Measurements from ENCODE around the gene TNFAIP8L1. TPM values are rescaled to one million over a fixed set of nuclear protein-coding genes. Genes with fewer than 3 reads are reported as not detected.

TNFAIP8L1 gene
- total RNA-seq, 1 experiment from 2014 or later: 21.8 TPM

DNA sequence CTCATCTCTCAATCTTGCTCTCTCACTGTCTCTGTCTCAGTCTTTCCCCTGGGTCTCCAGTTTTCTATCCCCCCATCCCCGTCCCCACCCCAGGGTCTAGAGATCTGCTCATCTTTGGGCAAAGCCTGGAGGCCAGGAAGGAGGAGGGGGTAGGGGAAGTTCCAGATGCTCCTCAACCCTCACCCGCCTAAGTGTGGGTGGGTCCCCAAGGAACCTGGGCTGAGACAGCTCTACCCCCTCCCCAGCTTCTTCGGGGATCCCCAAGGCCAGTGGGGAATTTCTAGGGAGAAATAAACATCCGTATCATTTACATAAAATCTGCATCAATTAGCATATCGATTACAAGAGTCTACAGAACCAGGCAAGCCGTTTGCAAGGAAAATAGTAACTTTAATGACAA is 48.0 kb upstream of the TNFAIP8L1 start:
- Mint-ChIP-seq H3K9me3 (ENCODE audit: unreplicated experiment) (no peaks in the 10 kb centered on the region), H3K27ac (ENCODE audit: unreplicated experiment) (no peak overlapping the region), H3K4me1 (ENCODE audit: low read depth, unreplicated experiment) (no peaks in the 10 kb centered on the region), H3K27me3 (ENCODE audit: insufficient read depth, unreplicated experiment) (peaks cover 4% of the 10 kb centered on the region), H3K4me3 (ENCODE audit: unreplicated experiment) (no peak overlapping the region), H3K36me3 (ENCODE audit: insufficient read depth, unreplicated experiment) (no peaks in the 10 kb centered on the region)
- no peaks in the 10 kb centered on the region for H3K4me1 ChIP-seq
- H3K9me3 ChIP-seq: no peaks in the 10 kb centered on the region
- H3K4me3 ChIP-seq (ENCODE audit: low read depth, low read length): no peak overlapping the region
- no peaks in the 10 kb centered on the region for H3K36me3 ChIP-seq (ENCODE audit: control insufficient read depth, insufficient read depth, low read length)
- no peaks in the 10 kb centered on the region for H3K27me3 ChIP-seq (replicated peaks; ENCODE audit: control insufficient read depth, insufficient read depth, low read length)
- intact Hi-C loops (cut with micrococcal nuclease; ENCODE audit: unreplicated experiment): no loop called here
- BruUV-seq (replicated peaks): no TSS peak
- POLR2A ChIA-PET: no interaction called here
- no peak for TF ChIP-seq CTCF (IDR thresholded peaks at IDR 0.05; ENCODE audit: insufficient read depth in 1 of 2, low read depth in 1 of 2, low read length in 1 of 2, severe bottlenecking in 1 of 2, unreplicated experiment in 1 of 2)
- no peak for DNase-seq
- CTCF ChIA-PET: no interaction called here

- CTCF ChIA-PET: interaction anchor here (0.6 to 2.2 kb wide), 3 partner anchors 11 to 1679 kb away, joined by 3 to 6 read pairs (median 5); no protein-coding TSS in a partner anchor
- POLR2A ChIA-PET: interaction anchor here (0.6 kb wide), 1 partner anchor 22 kb away, joined by 7 read pairs; no protein-coding TSS in a partner anchor
- no peak overlapping the region for H3K4me3 Mint-ChIP-seq (ENCODE audit: unreplicated experiment)
- DNase-seq: no peak
- H3K4me1 Mint-ChIP-seq (ENCODE audit: low read depth, unreplicated experiment): no peaks in the 10 kb centered on the region
- no peaks in the 10 kb centered on the region for H3K4me1 ChIP-seq
- no TSS peak for BruUV-seq (replicated peaks)
- no peak overlapping the region for H3K4me3 ChIP-seq (ENCODE audit: low read depth, low read length)
- H3K9me3 ChIP-seq: no peaks in the 10 kb centered on the region
- H3K27me3 ChIP-seq (replicated peaks; ENCODE audit: control insufficient read depth, insufficient read depth, low read length): no peaks in the 10 kb centered on the region
- no peaks in the 10 kb centered on the region for H3K9me3 Mint-ChIP-seq (ENCODE audit: unreplicated experiment)
- TF ChIP-seq CTCF (IDR thresholded peaks at IDR 0.05; ENCODE audit: insufficient read depth in 1 of 2, low read depth in 1 of 2, low read length in 1 of 2, severe bottlenecking in 1 of 2, unreplicated experiment in 1 of 2): no peak
- intact Hi-C loops (cut with micrococcal nuclease; ENCODE audit: unreplicated experiment): no loop called here
- no peaks in the 10 kb centered on the region for H3K36me3 ChIP-seq (ENCODE audit: control insufficient read depth, insufficient read depth, low read length)
- peaks cover 4% of the 10 kb centered on the region for H3K27me3 Mint-ChIP-seq (ENCODE audit: insufficient read depth, unreplicated experiment)
- no peaks in the 10 kb centered on the region for H3K36me3 Mint-ChIP-seq (ENCODE audit: insufficient read depth, unreplicated experiment)
- no peak overlapping the region for H3K27ac Mint-ChIP-seq (ENCODE audit: unreplicated experiment)
Measured at GRCh38 chr19:4592445-4592844, 46.9 kb upstream of the TNFAIP8L1 start.

DNA sequence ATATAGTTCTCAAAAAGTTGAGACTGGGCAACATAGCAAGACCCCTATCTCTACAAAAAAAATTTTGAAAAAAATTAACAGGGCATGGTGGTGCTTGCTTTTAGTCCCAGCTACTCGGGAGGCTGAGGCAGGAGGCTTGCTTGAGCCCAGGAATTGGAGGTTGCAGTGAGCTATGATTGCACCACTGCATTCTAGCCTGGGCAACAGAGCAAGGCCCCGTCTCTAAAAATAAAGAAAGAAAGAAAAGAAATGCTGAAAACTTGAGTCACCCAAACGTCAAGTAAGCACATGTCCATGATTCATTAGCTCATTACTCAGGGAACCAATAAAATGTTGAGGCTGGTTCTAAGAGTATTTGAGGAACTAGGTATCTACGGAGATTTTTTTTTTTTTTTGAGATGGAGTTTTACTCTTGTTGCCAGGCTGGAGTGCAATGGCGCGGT is 45.9 kb upstream of the TNFAIP8L1 start:
- Histone ChIP-seq H3K4me1 (no peaks in the 10 kb centered on the region), H3K36me3 (ENCODE audit: control insufficient read depth, insufficient read depth, low read length) (no peaks in the 10 kb centered on the region), H3K27me3 (replicated peaks; ENCODE audit: control insufficient read depth, insufficient read depth, low read length) (no peaks in the 10 kb centered on the region), H3K9me3 (no peaks in the 10 kb centered on the region), H3K4me3 (ENCODE audit: low read depth, low read length) (no peak overlapping the region)
- H3K4me1 Mint-ChIP-seq (ENCODE audit: low read depth, unreplicated experiment): no peaks in the 10 kb centered on the region
- no peaks in the 10 kb centered on the region for H3K36me3 Mint-ChIP-seq (ENCODE audit: insufficient read depth, unreplicated experiment)
- no peak overlapping the region for H3K4me3 Mint-ChIP-seq (ENCODE audit: unreplicated experiment)
- no peak overlapping the region for H3K27ac Mint-ChIP-seq (ENCODE audit: unreplicated experiment)
- intact Hi-C loops (cut with micrococcal nuclease; ENCODE audit: unreplicated experiment): no loop called here
- H3K27me3 Mint-ChIP-seq (ENCODE audit: insufficient read depth, unreplicated experiment): peaks cover 4% of the 10 kb centered on the region
- DNase-seq: no peak
- BruUV-seq (replicated peaks): no TSS peak
- TF ChIP-seq CTCF (IDR thresholded peaks at IDR 0.05; ENCODE audit: insufficient read depth in 1 of 2, low read depth in 1 of 2, low read length in 1 of 2, severe bottlenecking in 1 of 2, unreplicated experiment in 1 of 2): no peak
- H3K9me3 Mint-ChIP-seq (ENCODE audit: unreplicated experiment): no peaks in the 10 kb centered on the region
- ChIA-PET POLR2A (no interaction called here), CTCF (interaction anchor here (2.2 kb wide), 1 partner anchor 26 kb away, joined by 5 read pairs; no protein-coding TSS in a partner anchor)
